MG63 (cell line): ENCODE results near the gene HTRA3. TPM values are rescaled to one million over a fixed set of nuclear protein-coding genes. Genes with fewer than 3 reads are reported as not detected.

Source experiments
- DNase-seq: peaks from one replicate; pipeline ENCODE4 v3.0.0-alpha.2; 2020
- H3K27me3 ChIP-seq: fragments of 250-450 bp; sonication (Bioruptor Pico); 2 replicates; pipeline ENCODE4 v1.5.1; 2020; ENCODE audit warnings: mild to moderate bottlenecking, moderate library complexity
- H3K36me3 ChIP-seq: fragments of 250-450 bp; sonication (Bioruptor Pico); 2 replicates; pipeline ENCODE4 v1.5.1; 2020; ENCODE audit warnings: mild to moderate bottlenecking, moderate library complexity
- H3K4me3 ChIP-seq: fragments of 250-450 bp; sonication (Bioruptor Pico); 2 replicates; pipeline ENCODE4 v1.5.1; 2020; ENCODE audit warnings: mild to moderate bottlenecking, moderate library complexity
- H3K9me3 ChIP-seq: fragments of 250-450 bp; sonication (Bioruptor Pico); 2 replicates; pipeline ENCODE4 v1.5.1; 2020; ENCODE audit warnings: mild to moderate bottlenecking, moderate library complexity
- total RNA-seq: library from RNA; depleted of rRNA; stranded (reverse); fragments of >200 nt; shearing (Covaris generic); gene quantifications from 2 replicates; pipeline ENCODE4 v1.2.3, GENCODE V29; 2014; ENCODE audit warnings: low replicate concordance

Gene HTRA3
- total RNA-seq, 1 experiment from 2014 or later: 1.3 TPM

GRCh38 chr4:8316911-8317351 lies 47.4 kb downstream of the HTRA3 start:
- Histone ChIP-seq H3K9me3 (0 out of 2 replicates have a peak, but pooled peaks cover 2% of the 10 kb centered on the region), H3K36me3 (no peaks in the 10 kb centered on the region), H3K4me3 (no peak overlapping the region), H3K27me3 (no peaks in the 10 kb centered on the region)
- DNase-seq: no peak

- Histone ChIP-seq H3K4me3 (no peak overlapping the region), H3K27me3 (no peaks in the 10 kb centered on the region), H3K9me3 (0 out of 2 replicates have a peak, but pooled peaks cover 2% of the 10 kb centered on the region), H3K36me3 (no peaks in the 10 kb centered on the region)
- no peak for DNase-seq
These were observed 47.9 kb downstream of the HTRA3 start for GRCh38 chr4:8317474-8317873.

GRCh38 chr4:8318509-8318908 lies 49.0 kb downstream of the HTRA3 start:
- Histone ChIP-seq H3K36me3 (no peaks in the 10 kb centered on the region), H3K27me3 (no peaks in the 10 kb centered on the region), H3K9me3 (no peaks in the 10 kb centered on the region), H3K4me3 (no peak overlapping the region)
- no peak for DNase-seq

- H3K36me3 ChIP-seq: no peaks in the 10 kb centered on the region
- H3K4me3 ChIP-seq: no peak overlapping the region
- H3K27me3 ChIP-seq: no peaks in the 10 kb centered on the region
- DNase-seq: no peak
- no peaks in the 10 kb centered on the region for H3K9me3 ChIP-seq
These were observed 49.5 kb downstream of the HTRA3 start for GRCh38 chr4:8319061-8319460.

GRCh38 chr4:8319731-8320385 lies 50.3 kb downstream of the HTRA3 start:
- H3K36me3 ChIP-seq: no peaks in the 10 kb centered on the region
- H3K4me3 ChIP-seq: no peak overlapping the region
- peak; percentile 80 for DNase-seq
- H3K9me3 ChIP-seq: no peaks in the 10 kb centered on the region
- H3K27me3 ChIP-seq: no peaks in the 10 kb centered on the region

- Histone ChIP-seq H3K27me3 (no peaks in the 10 kb centered on the region), H3K4me3 (no peak overlapping the region), H3K36me3 (no peaks in the 10 kb centered on the region), H3K9me3 (no peaks in the 10 kb centered on the region)
- no peak for DNase-seq
These were observed 50.8 kb downstream of the HTRA3 start for GRCh38 chr4:8320386-8320750.

- H3K27me3 ChIP-seq: no peaks in the 10 kb centered on the region
- DNase-seq: no peak
- H3K9me3 ChIP-seq: no peaks in the 10 kb centered on the region
- no peak overlapping the region for H3K4me3 ChIP-seq
- H3K36me3 ChIP-seq: no peaks in the 10 kb centered on the region
These were observed 51.7 kb downstream of the HTRA3 start for GRCh38 chr4:8321220-8321619.

- Histone ChIP-seq H3K36me3 (no peaks in the 10 kb centered on the region), H3K9me3 (0 out of 2 replicates have a peak, but pooled peaks cover 2% of the 10 kb centered on the region), H3K27me3 (no peaks in the 10 kb centered on the region), H3K4me3 (no peak overlapping the region)
- DNase-seq: no peak
These were observed 52.2 kb downstream of the HTRA3 start for GRCh38 chr4:8321771-8322170.

GRCh38 chr4:8322794-8323704 lies 53.5 kb downstream of the HTRA3 start:
- no peaks in the 10 kb centered on the region for H3K36me3 ChIP-seq
- H3K4me3 ChIP-seq: no peak overlapping the region
- 0 out of 2 replicates have a peak, but pooled peaks cover 2% of the 10 kb centered on the region for H3K9me3 ChIP-seq
- no peak for DNase-seq
- H3K27me3 ChIP-seq: no peaks in the 10 kb centered on the region

- Histone ChIP-seq H3K36me3 (no peaks in the 10 kb centered on the region), H3K27me3 (no peaks in the 10 kb centered on the region), H3K9me3 (0 out of 2 replicates have a peak, but pooled peaks cover 2% of the 10 kb centered on the region), H3K4me3 (no peak overlapping the region)
- peak; percentile 60 for DNase-seq
These were observed 54.5 kb downstream of the HTRA3 start for GRCh38 chr4:8323947-8324555.

- Histone ChIP-seq H3K4me3 (no peak overlapping the region), H3K27me3 (no peaks in the 10 kb centered on the region), H3K9me3 (0 out of 2 replicates have a peak, but pooled peaks cover 2% of the 10 kb centered on the region), H3K36me3 (no peaks in the 10 kb centered on the region)
- peak; percentile 80 for DNase-seq
These were observed 55.2 kb downstream of the HTRA3 start for GRCh38 chr4:8324640-8325239.

GRCh38 chr4:8325291-8325973 lies 55.9 kb downstream of the HTRA3 start:
- Histone ChIP-seq H3K4me3 (no peak overlapping the region), H3K36me3 (no peaks in the 10 kb centered on the region), H3K27me3 (no peaks in the 10 kb centered on the region), H3K9me3 (0 out of 2 replicates have a peak, but pooled peaks cover 2% of the 10 kb centered on the region)
- peak; percentile 21 for DNase-seq

- H3K27me3 ChIP-seq: no peaks in the 10 kb centered on the region
- no peak overlapping the region for H3K4me3 ChIP-seq
- H3K36me3 ChIP-seq: no peaks in the 10 kb centered on the region
- H3K9me3 ChIP-seq: 0 out of 2 replicates have a peak, but pooled peaks cover 2% of the 10 kb centered on the region
- no peak for DNase-seq
These were observed 56.7 kb downstream of the HTRA3 start for GRCh38 chr4:8326206-8326605.

- 0 out of 2 replicates have a peak, but pooled peaks cover 2% of the 10 kb centered on the region for H3K9me3 ChIP-seq
- H3K27me3 ChIP-seq: no peaks in the 10 kb centered on the region
- no peak for DNase-seq
- no peaks in the 10 kb centered on the region for H3K36me3 ChIP-seq
- H3K4me3 ChIP-seq: no peak overlapping the region
These were observed 58.9 kb downstream of the HTRA3 start for GRCh38 chr4:8328456-8328855.

GRCh38 chr4:8328866-8329559 lies 59.5 kb downstream of the HTRA3 start:
- DNase-seq: no peak
- Histone ChIP-seq H3K9me3 (0 out of 2 replicates have a peak, but pooled peaks cover 2% of the 10 kb centered on the region), H3K27me3 (no peaks in the 10 kb centered on the region), H3K4me3 (no peak overlapping the region), H3K36me3 (no peaks in the 10 kb centered on the region)

- Histone ChIP-seq H3K9me3 (0 out of 2 replicates have a peak, but pooled peaks cover 2% of the 10 kb centered on the region), H3K4me3 (no peak overlapping the region), H3K27me3 (no peaks in the 10 kb centered on the region), H3K36me3 (no peaks in the 10 kb centered on the region)
- no peak for DNase-seq
These were observed 60.0 kb downstream of the HTRA3 start for GRCh38 chr4:8329560-8329858.
